ENCODE measurements around the gene CRB2.
"Not testable (repeated sequence)": the region's sequence is repeated elsewhere in the genome, so short reads cannot be mapped to it uniquely, and the experiment has no call there.

CRB2 gene

GRCh38 chr9:123383512-123384170 is 27.6 kb downstream of the CRB2 start:
- no peak for DNase-seq

GRCh38 chr9:123387686-123388085 is 31.7 kb downstream of the CRB2 start:
- DNase-seq: no peak

DNA sequence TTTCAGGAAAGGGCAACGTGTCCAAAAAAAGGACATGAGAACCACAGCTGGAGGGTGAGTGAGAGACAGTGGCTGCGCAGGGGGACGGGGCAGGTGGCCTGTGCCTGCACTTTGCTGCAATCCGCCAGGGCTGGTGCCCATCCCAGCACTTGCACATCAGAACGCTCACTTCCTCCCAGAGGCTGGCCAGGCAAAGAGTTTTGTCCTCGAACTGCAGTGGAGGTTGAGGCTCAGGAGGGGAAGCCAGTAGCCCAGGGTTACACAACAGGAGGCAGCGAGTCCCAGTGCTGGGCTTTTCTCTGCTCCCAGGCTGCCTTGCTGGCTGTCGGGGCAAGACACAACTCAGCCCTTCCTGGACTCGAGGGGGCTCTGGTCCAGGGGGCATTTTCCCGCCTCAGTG is 33.1 kb downstream of the CRB2 start:
- no peak for DNase-seq

DNA sequence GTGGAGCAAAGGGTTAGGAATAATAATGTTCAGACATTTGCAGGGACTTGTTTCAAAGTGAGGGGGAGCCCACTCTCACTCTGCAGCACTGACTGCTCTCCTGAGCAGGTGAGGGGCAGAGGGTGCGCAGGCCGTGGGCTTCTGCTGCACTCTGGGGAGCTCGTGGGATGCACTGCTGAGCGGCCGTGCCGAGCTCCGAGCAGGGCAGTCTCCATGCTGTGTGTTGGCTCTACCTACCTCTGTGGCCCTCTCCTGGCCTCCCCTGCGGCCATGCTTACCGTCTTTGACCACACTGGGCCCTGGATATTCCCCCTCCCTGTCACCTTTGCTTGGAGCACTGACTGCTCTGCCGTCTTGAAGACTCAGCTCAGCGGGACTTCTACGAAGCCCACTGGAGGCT is 33.7 kb downstream of the CRB2 start:
- DNase-seq: no peak

GRCh38 chr9:123390337-123391135 is 34.5 kb downstream of the CRB2 start:
- DNase-seq: no peak

DNA sequence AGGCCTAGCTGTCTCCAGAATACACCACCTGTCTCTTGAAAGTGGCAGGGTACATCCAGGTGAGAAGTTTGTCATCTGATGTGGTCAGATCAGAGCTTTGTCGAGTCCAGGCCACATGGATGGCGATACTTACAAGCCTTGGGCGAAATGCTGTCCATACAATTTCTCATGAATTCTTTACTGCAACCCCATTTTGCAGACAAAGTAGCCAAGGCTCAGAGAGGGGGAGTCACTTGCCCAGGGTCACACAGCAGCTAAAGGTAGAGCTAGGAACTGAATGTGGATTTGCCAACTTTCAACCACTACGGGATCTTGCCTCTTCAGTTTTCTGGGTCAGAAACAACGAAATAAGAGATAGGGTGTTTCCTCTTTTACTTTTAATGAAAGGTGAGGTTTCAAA is 35.2 kb downstream of the CRB2 start:
- no peak for DNase-seq

DNA sequence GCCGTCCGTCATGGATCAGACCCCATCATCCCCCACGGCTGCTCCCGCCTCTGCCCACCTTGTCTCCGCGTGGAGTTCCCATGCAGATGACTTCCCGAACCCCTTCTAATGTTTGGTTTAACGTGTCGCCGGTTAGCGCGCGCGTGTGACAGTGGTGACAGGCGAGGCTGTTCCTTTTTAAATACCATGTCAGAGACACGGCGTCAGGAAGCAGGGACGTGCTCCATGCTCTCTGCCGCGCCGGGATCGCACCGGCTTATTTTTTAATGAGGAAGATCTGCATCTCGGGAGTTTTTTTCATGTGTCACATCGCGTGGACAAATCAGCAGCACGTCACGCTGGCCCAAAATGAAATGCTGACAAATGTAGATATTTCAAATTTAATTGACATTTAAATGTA is 35.9 kb downstream of the CRB2 start:
- DNase-seq: no peak

DNA sequence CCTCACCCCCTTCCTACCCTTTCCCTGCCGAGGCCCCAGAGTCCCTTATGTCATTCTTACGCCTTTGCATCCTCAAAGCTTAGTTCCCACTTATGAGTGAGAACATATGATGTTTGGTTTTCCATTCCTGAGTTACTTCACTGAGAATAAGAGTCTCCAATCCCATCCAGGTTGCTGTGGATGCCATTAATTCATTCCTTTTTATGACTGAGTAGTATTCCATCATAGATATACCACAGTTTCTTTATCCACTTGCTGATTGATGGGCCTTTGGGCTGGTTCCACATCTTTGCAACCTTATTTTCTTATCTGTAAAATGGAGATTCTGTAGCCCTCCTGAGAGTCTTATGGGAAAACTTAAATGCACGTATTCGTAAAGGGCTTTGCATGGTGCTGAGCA is 36.8 kb downstream of the CRB2 start:
- no peak for DNase-seq

DNA sequence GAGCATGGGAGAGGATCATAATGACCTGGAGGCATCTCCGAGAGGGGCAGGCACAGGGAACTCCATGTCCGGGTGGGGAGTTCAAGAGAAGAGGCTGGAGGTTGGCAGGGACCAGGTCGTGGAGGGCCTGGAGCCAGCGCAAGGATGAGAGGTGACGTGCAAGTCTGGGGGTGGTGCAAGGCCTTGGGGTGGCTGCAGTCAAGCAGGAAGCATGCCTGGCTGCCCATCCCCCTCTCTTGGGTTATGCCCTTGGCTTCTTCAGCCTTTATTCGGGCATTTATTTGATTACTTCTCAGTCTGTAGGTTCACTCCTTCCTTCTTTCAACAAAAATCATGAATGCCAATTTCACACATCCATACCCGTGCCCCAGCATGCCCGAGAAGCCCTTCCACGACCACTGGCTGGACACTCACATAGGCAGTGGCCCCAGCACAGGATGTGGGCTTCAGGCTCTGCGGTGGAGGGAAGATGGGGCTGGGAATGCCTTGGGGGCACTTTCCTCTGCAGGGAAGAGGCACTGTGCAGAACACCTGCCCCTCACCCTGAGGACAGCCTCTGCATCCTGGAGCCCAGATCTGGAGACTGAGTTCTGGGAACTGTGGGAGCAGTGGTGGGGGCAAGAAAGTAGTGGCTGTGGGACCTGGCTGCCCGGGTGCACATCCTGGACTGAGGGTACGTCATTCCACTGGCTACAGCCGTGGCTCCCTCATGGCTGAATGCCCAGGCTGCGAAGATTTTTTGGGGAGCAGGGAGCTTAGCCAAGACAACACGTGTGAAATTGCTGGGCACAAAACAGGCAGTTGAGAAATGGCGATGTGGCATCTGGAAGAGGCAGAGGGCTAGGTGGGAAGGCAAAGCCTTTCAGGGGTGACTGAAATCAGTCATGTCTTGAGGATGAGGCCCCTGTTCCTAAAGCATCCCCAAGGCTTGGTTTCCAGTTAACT is 38.6 kb downstream of the CRB2 start:
- DNase-seq: no peak

DNA sequence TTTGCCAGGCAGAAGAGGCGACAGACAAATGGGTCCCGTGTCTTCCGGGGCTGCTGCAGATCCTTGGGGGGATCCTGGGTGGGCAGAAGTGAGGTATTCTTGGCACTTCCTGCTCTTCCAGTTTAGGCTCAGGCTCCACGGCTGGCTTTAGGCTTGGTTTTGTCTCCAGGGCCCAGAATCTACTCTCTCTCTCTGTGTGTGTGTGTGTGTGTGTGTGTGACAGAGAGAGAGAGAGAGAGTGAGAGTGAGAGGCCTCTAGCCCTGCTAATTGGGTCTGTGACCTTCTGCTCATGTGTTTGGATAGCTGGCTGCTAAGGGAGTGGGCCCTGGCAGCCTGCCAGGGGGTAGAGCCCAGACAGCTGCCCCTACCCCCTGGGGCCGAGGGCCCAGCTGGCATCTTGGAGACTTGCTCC is 39.3 kb downstream of the CRB2 start:
- no peak for DNase-seq

DNA sequence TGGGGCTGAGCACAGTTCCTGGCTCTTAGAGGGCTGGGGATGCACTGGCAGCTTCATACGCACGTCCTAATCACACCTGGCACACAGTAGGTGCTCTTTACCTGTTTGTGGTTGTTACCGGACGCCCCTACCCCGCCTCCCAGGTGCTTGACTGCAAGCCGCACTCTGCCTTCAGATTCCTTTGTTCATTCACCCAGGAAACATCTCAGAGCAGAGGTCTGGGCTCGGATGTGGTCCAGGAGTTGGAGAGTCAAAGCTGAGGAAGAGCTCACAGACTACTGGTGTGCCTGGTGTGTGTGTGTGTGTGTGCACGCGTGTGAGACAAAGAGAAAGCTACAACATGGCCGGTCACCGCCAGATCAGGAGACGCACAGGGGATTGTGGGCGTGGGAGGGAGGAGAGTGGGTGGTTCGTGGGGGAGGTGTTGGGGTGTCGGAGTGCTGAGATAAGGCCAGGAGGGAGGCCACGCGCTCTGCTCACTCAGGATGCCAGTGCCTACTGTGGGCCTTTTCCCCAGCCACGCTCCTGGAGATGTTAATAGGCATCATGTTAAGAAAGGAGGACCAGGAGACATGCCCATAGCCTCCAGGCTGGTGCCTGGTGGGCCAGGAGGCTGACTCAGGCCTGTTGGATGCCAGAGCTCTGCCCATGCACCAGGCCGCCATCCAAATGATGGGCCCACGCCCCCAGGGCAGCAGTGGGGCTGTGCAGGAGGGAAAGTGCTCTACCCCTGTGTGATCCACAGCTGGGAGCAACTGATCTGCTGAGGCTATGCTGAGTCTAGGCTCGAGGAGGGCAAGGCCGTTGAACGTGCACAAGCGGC is 39.9 kb downstream of the CRB2 start:
- DNase-seq: no peak

DNA sequence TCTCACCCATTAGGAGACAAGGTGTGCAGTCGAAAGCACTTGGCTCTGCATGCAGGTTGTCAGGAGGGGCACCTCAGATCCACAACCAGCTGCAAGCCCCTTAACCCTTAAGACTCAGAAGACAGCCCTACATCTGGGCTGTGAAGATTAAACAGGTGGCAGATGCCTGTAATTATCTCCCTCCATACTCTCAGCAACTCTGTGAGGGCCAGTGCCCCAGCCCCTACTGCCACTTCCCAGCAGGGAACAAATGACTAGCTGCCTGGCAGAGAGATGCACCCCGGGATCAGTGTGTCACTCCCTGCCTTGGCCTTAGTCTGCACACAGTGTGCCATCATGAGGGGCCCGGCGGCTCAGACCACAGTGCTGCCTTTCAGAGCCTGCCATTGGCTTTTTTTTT is 42.0 kb downstream of the CRB2 start:
- no peak for DNase-seq

DNA sequence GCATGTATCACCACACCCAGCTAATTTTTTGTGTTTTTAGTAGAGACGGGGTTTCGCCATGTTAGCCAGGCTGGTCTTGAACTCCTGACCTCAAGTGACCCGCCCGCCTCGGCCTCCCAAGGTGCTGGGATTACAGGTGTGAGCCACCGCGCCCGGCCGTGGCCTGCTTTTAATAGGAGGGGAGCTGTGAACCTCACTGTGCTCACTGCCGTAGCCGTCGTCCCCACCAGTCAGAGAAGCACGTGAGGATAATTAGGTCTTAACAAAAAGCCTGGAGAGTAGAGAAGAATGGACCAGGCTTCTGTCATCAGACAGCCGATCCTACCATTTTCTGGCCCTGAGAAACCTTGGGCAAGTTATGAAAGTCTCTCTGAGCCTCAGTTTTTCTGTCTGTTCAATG is 42.9 kb downstream of the CRB2 start:
- DNase-seq: not testable (repeated sequence)

GRCh38 chr9:123399803-123400378 is 43.9 kb downstream of the CRB2 start:
- DNase-seq: no peak

GRCh38 chr9:123400926-123401503 is 45.0 kb downstream of the CRB2 start:
- DNase-seq: no peak

GRCh38 chr9:123401879-123402513 is 46.0 kb downstream of the CRB2 start:
- no peak for DNase-seq

DNA sequence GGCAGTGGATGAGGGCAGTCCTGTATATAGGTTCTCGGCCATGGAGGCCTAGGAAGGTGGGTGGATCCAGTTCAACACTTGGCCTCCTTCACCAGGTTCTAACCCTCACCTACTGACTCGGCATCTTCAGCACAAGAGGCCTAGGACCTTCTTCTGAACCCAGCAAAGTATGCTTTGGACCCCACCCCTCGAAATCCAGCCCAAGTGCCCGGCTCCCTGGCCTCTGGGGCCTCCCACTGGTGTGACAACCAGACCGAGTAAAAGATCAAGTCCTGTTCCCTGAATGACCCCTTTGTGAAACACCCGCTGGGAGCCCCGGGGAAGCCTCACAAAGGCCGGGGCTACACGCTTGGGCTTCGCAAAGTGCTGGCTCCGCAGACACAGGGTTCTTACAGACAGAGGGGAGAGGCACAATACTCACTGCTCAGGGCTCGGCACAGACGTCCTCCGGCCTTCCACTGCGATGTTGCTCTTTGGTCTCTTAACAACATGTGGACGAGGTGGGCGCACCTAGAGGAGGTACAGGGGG is 47.0 kb downstream of the CRB2 start:
- no peak for DNase-seq

DNA sequence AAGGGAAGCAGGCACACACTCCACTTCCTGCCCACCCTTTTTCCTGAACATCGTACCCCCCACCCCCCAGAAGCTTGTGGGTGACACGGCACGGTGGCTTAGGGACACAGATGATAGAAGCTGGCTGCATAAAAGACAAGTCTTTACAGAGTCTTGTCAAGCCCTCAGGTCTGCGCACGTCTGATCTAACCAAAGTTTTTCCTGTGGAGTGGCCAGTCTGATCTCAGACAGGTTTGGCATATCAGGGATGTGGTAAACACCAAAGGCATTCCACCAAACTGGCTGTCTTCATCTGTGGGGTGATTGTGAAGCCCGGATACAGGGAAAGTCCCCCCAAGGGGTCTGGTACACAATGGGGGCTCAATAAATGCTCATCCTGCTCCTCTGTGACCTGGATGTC is 50.0 kb downstream of the CRB2 start:
- DNase-seq: no peak

DNA sequence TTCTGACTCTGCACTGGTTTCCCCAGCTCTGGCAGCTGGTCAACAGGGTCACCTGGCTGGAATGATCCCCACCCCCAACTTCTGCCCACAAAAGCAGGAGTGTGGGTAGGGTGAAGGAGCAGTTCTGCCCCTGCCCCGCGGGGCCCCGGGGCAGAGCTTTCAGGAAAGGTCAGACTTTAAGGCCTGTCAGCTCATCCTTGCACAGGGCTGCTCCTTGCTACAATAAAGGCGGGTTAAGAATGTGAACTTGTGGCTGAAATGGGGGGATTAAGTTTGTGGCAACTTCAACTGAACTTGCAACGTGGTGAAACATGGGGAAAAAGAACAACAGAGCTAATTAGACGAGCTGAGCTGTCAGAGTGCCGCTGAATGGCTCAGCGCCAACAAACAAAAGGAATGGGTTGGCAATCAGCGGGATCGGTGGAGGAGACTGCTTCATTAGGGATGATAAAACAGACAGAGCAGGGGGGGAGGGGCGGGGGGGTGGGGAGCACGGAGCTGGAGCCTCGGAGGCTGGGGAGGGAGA is 50.8 kb downstream of the CRB2 start:
- DNase-seq: no peak

GRCh38 chr9:123407217-123407851 is 51.3 kb downstream of the CRB2 start:
- no peak for DNase-seq
